GM12878 (cell line): ENCODE measurements around the gene ISG20. TPM values are rescaled to one million over a fixed set of nuclear protein-coding genes. Genes with fewer than 3 reads are reported as not detected.

Experiments
- ATAC-seq: fragments of 200-7000 bp; cut with Tn5 transposase; 3 replicates; pipeline ENCODE4 v1.9.1; 2020; ENCODE audit warnings: mild to moderate bottlenecking, moderate library complexity
- Bru-seq: library from RNA; stranded (reverse); fragments of 400-500 nt; gene quantifications from one replicate; lab custom pipeline; 2021; lab: Mats Ljungman, UMichigan
- BruChase-seq, 2 experiments: library from RNA; stranded (reverse); fragments of 400-500 nt; gene quantifications; one replicate each; lab custom pipeline; 2021; lab: Mats Ljungman, UMichigan
- BruUV-seq: library from RNA; stranded (reverse); fragments of 400-500 nt; replicated peaks from 2 replicates; lab custom pipeline; 2021; lab: Mats Ljungman, UMichigan
- CTCF ChIA-PET: fragments of 300-600 bp; sonication (Branson Sonifier 250); formaldehyde crosslinking; extraction: SDS; loops from one replicate; lab custom pipeline; 2021; ENCODE audit warnings: inconsistent platforms; lab: Yijun Ruan, JAX
- POLR2A ChIA-PET: fragments of 350-600 bp; formaldehyde crosslinking; extraction: SDS; loops from one replicate; lab custom pipeline; 2021; ENCODE audit warnings: inconsistent platforms; lab: Charles Lee
- RAD21 ChIA-PET: fragments of 300-600 bp; sonication (Branson Sonifier 250); formaldehyde crosslinking; loops from one replicate; lab custom pipeline; 2023; ENCODE audit warnings: antibody characterized with exemption; ENCODE audit not compliant: unreplicated experiment; lab: Charles Lee
- SMC1A ChIA-PET: fragments of 300-600 bp; sonication (Branson Sonifier 250); formaldehyde crosslinking; loops from one replicate; lab custom pipeline; 2023; ENCODE audit not compliant: unreplicated experiment, uncharacterized antibody; lab: Charles Lee
- DNase-seq: peaks from one replicate; pipeline ENCODE4 v3.0.0-alpha.2; 2011; ENCODE audit warnings: low read depth, low spot score
- FAIRE-seq: peaks from 3 replicates; lab custom pipeline; 2011; peaks lifted over from hg19 to GRCh38; lab: Jason Lieb, UNC
- H2AFZ ChIP-seq: 2 replicates; pipeline ENCODE4 v1.6.0; 2011; ENCODE audit warnings: low read depth, low read length, control low read depth; ENCODE audit not compliant: control insufficient read depth
- H3K27ac ChIP-seq: 2 replicates; pipeline ENCODE4 v1.5.1; 2011; ENCODE audit warnings: control low read depth; ENCODE audit not compliant: control insufficient read depth, insufficient read depth
- H3K27me3 ChIP-seq, 2 experiments: replicated peaks in 1 of 2; 2 replicates each; pipeline versions ENCODE4 v1.6.0 to v1.6.1; 2011; ENCODE audit warnings: low read length in 1 of 2; ENCODE audit not compliant: control insufficient read depth in 2 of 2, insufficient read depth in 2 of 2
- H3K36me3 ChIP-seq, 2 experiments: 2 replicates each; pipeline ENCODE4 v1.5.1; 2011; ENCODE audit warnings: low read length in 1 of 2; ENCODE audit not compliant: control insufficient read depth in 2 of 2, insufficient read depth in 2 of 2
- H3K4me1 ChIP-seq: 2 replicates; pipeline ENCODE4 v1.6.1; 2011; ENCODE audit warnings: mild to moderate bottlenecking, low read length, moderate library complexity, mixed read lengths; ENCODE audit not compliant: control insufficient read depth, insufficient read depth
- H3K4me2 ChIP-seq: 2 replicates; pipeline ENCODE4 v1.6.0; 2011; ENCODE audit warnings: control low read depth; ENCODE audit not compliant: control insufficient read depth, insufficient read depth
- H3K4me3 ChIP-seq: fragments of 200-600 bp; sonication (generic); 2 replicates; pipeline ENCODE4 v1.5.1; 2016
- H3K79me2 ChIP-seq: 2 replicates; pipeline ENCODE4 v1.6.0; 2011; ENCODE audit warnings: low read length; ENCODE audit not compliant: control insufficient read depth, insufficient read depth
- H3K9ac ChIP-seq: 2 replicates; pipeline ENCODE4 v1.8.0; 2011; ENCODE audit warnings: low read length, control low read depth, mixed read lengths; ENCODE audit not compliant: control insufficient read depth, insufficient read depth
- H3K9me3 ChIP-seq: replicated peaks from 3 replicates; pipeline ENCODE4 v1.5.1; 2011; ENCODE audit warnings: mild to moderate bottlenecking, low read length; ENCODE audit not compliant: control insufficient read depth, insufficient read depth
- H4K20me1 ChIP-seq: 2 replicates; pipeline ENCODE4 v1.6.0; 2011; ENCODE audit not compliant: control insufficient read depth, insufficient read depth
- BCL11A ChIP-seq: IDR thresholded peaks from 2 replicates; pipeline ENCODE4 v1.6.1; 2011; ENCODE audit warnings: low read depth, low read length
- DPF2 ChIP-seq: fragments of 450-650 bp; IDR thresholded peaks from 2 replicates; pipeline ENCODE4 v1.6.1; 2017; ENCODE audit warnings: mild to moderate bottlenecking
- ESRRA ChIP-seq: IDR thresholded peaks from 2 replicates; pipeline ENCODE4 v1.6.1; 2012; ENCODE audit warnings: mild to moderate bottlenecking, low read length, improper control_type of control experiment
- HDGF ChIP-seq: fragments of 450-650 bp; IDR thresholded peaks from 2 replicates; pipeline ENCODE4 v1.6.1; 2016; ENCODE audit warnings: antibody characterized with exemption
- IKZF2 ChIP-seq, 2 experiments: fragments of 450-650 bp; IDR thresholded peaks; 2 replicates each; pipeline ENCODE4 v1.6.1; 2017; ENCODE audit warnings: mild to moderate bottlenecking in 2 of 2, moderate library complexity in 2 of 2
- KAT2A ChIP-seq: conservative IDR thresholded peaks from 2 replicates; pipeline ENCODE4 v1.6.1; 2011; ENCODE audit warnings: low read depth, low read length; ENCODE audit not compliant: control insufficient read depth
- NFXL1 ChIP-seq: fragments of 450-650 bp; IDR thresholded peaks from 2 replicates; pipeline ENCODE4 v1.6.1; 2017; ENCODE audit warnings: antibody characterized with exemption, mild to moderate bottlenecking, borderline replicate concordance
- NFYB ChIP-seq: IDR thresholded peaks from 2 replicates; pipeline ENCODE4 v1.6.1; 2011; ENCODE audit warnings: low read depth, mild to moderate bottlenecking, low read length, improper control_type of control experiment, moderate library complexity; ENCODE audit not compliant: insufficient read depth
- NR2C2 ChIP-seq: IDR thresholded peaks from 2 replicates; pipeline ENCODE4 v1.6.1; 2011; ENCODE audit warnings: borderline replicate concordance, low read depth; ENCODE audit not compliant: control insufficient read depth, insufficient read length
- RB1 ChIP-seq: fragments of 450-650 bp; formaldehyde crosslinking; IDR thresholded peaks from 2 replicates; pipeline ENCODE4 v1.6.1; 2017; ENCODE audit warnings: mild to moderate bottlenecking, borderline replicate concordance
- RELA ChIP-seq: fragments of 450-650 bp; IDR thresholded peaks from 2 replicates; pipeline ENCODE4 v1.8.0; 2014; ENCODE audit warnings: borderline replicate concordance; ENCODE audit not compliant: partially characterized antibody
- SPI1 ChIP-seq: IDR thresholded peaks from 2 replicates; pipeline ENCODE4 v1.6.1; 2011; ENCODE audit warnings: low read depth, mild to moderate bottlenecking, low read length, moderate library complexity, borderline replicate concordance; ENCODE audit not compliant: insufficient read depth
- TBL1XR1 ChIP-seq: IDR thresholded peaks from 2 replicates; pipeline ENCODE4 v1.6.1; 2012; ENCODE audit warnings: low read depth, low read length, improper control_type of control experiment
- ZSCAN29 ChIP-seq: fragments of 450-650 bp; IDR thresholded peaks from 2 replicates; pipeline ENCODE4 v1.6.1; 2017; ENCODE audit warnings: mild to moderate bottlenecking, moderate library complexity
- ZZZ3 ChIP-seq: IDR thresholded peaks from 2 replicates; pipeline ENCODE4 v1.6.1; 2011; ENCODE audit warnings: low read depth; ENCODE audit not compliant: control insufficient read depth, insufficient read length
- WGBS: methylation state at CpG from one replicate; pipeline ENCODE4 v1.1.6; 2016; ENCODE audit warnings: low lambda C conversion rate; ENCODE audit not compliant: insufficient replicate concordance, insufficient coverage; ENCODE audit errors: missing lambda C conversion rate; 5-methylcytosine and 5-hydroxymethylcytosine counted together
- in situ Hi-C: fragments of 300-500 bp; cut with MboI; formaldehyde crosslinking; loops from 9 replicates; pipeline ENCODE4 v1.14.3; 2018; ENCODE audit warnings: mixed read lengths
- intact Hi-C: fragments of 100-400 bp; cut with micrococcal nuclease; formaldehyde crosslinking; loops from one replicate; pipeline ENCODE4 v1.14.2; 2022; ENCODE audit not compliant: unreplicated experiment
- long read RNA-seq, 2 experiments: library from polyadenylated mRNA; unstranded; transcript quantifications; one replicate each; pipeline ENCODE4 v2.0.0, GENCODE V29; 2019 to 2020
- polyA minus RNA-seq, 3 experiments: library from RNA; depleted of rRNA, polyadenylated mRNA; stranded (reverse); fragments of >200 nt; gene quantifications; 2 replicates each; pipeline ENCODE4 v1.2.3, GENCODE V29; 2011
- polyA plus RNA-seq, 11 experiments: library from polyadenylated mRNA; depleted of rRNA in 4 of 11; unstranded in 6 of 11; stranded (reverse) in 5 of 11; fragments of >200 nt; fragmentation: Nextera tagmentation in 4 of 11; fragmentation: Illumina TruSeq in 1 of 11; extraction: Ambion mirVana in 4 of 11; extraction: Trizol in 1 of 11; gene quantifications; 1 replicate in 1 of 11; 2 replicates in 10 of 11; pipeline versions ENCODE4 v1.2.1 to v1.2.3, GENCODE V29; 2011 to 2016; ENCODE audit warnings: inconsistent platforms in 2 of 11, missing spikeins in 2 of 11, low read depth in 1 of 11
- total RNA-seq, 4 experiments: library from RNA; depleted of rRNA in 3 of 4; stranded (reverse); fragments of >200 nt in 3 of 4; fragmentation: Illumina TruSeq in 1 of 4; extraction: Trizol in 1 of 4; gene quantifications; 2 replicates each; pipeline versions ENCODE4 v1.2.1 to v1.2.3, GENCODE V29; 2013 to 2021
- TF ChIP-seq, protein P1 (sequence below): fragments of 450-650 bp; IDR thresholded peaks from 2 replicates; pipeline ENCODE4 v1.6.1; 2017; ENCODE audit warnings: low read depth, mild to moderate bottlenecking, moderate library complexity

Gene ISG20
- total RNA-seq (2013; cell fraction: nucleolus; rRNA removed), result 14.5 and 16.0 TPM in 2 replicates
- total RNA-seq (2014; rRNA removed) (210 and 228 TPM in 2 replicates), total RNA-seq (2014; rRNA removed; fragmentation: Illumina TruSeq; extraction: Trizol) (48.5 and 53.8 TPM in 2 replicates), total RNA-seq (2021) (76.5 and 90.2 TPM in 2 replicates), polyA plus RNA-seq (2011; rRNA removed) (46.6 and 182 TPM in 2 replicates), polyA plus RNA-seq (2014; fragmentation: Illumina TruSeq; extraction: Trizol) (3.5 and 23.4 TPM in 2 replicates), polyA plus RNA-seq (2014; fragmentation: Nextera tagmentation; extraction: Ambion mirVana) (10 to 100 TPM; 49.6 to 92.9 TPM), polyA plus RNA-seq (2014; rRNA removed) (177 and 251 TPM in 2 replicates), polyA plus RNA-seq (2016; fragmentation: Nextera tagmentation; extraction: Ambion mirVana) (10 to 100 TPM; 80.7 to 91.1 TPM), polyA minus RNA-seq (2011; rRNA and poly(A)+ RNA removed) (49.6 and 80.3 TPM in 2 replicates), Bru-seq, nascent RNA (percentile 94 among the genes with signal in this experiment), BruChase-seq, experiment 1, labeled RNA remaining after a 6-hour chase (percentile 80 among the genes with signal in this experiment), BruChase-seq, experiment 2, labeled RNA remaining after a 2-hour chase (percentile 82 among the genes with signal in this experiment)
- polyA plus RNA-seq (2011; ENCODE audit: low read depth), result 45.4 TPM
- 210 and 386 TPM in 2 replicates for polyA plus RNA-seq (2011; cell fraction: cytosol; rRNA removed)
- polyA plus RNA-seq (2011; cell fraction: nucleus; rRNA removed), result 219 and 271 TPM in 2 replicates
- 145 and 222 TPM in 2 replicates for polyA plus RNA-seq (2012)
- polyA minus RNA-seq (2011; cell fraction: cytosol; rRNA and poly(A)+ RNA removed), result 44.1 and 44.6 TPM in 2 replicates
- polyA minus RNA-seq (2011; cell fraction: nucleus; rRNA and poly(A)+ RNA removed), result 38.3 and 60.6 TPM in 2 replicates
- long read RNA-seq, experiment 1, transcript ISG20-201 (4 exons, 1,856 nt), result major isoform, 70 of 86 reads
- long read RNA-seq, experiment 1, partial matches to known transcripts, result 8 of 86 reads
- long read RNA-seq, experiment 1, other reads (novel, unspliced or antisense), result 5 of 86 reads
- long read RNA-seq, experiment 2, transcript ISG20-208 (4 exons, 614 nt), result minor isoform, 14 of 207 reads
- long read RNA-seq, experiment 2, transcript ISG20-201 (4 exons, 1,856 nt), result major isoform, 174 of 207 reads
- long read RNA-seq, experiment 2, partial matches to known transcripts, result 13 of 207 reads
- long read RNA-seq, experiment 2, other reads (novel, unspliced or antisense), result 5 of 207 reads

DNA sequence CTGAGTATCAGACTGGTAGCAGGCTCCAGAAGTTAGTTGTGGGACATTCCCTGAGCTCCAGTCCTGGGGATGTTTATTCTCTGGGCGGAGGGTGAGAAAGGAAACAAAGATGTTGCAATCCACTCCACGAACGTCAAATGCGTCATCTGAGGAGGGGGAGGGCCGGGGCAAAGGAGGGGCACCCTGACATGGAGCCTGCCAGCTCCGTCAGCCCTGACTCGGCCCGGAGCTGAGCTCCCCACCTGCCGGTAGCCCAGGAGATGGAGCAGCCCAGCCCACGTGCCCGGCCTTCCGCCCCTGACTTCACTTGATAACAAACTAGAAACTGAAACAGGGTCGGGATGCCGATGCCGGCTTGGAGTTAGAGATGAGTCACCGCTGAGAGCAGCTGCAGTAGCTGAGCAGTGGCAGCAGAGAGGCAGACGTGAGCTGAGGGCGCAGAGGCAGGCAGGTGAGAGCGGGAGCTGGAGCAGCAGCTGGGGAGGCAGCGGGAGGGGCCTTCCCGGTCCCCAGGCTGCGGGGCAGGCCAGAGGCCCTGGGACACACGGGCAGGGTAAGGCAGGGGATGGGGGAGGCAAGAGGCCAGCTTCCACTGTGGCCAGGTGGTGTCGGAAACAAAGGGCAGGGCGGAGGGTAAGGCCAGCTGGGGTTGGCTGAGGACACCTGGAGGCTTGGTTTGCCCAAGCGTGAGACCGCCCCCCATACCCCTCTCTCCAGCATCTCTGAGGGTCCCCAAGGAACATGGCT lies at the start of gene ISG20:
Gene ISG20 (plus strand): TSS at position 391 of the 747 bp plus-strand sequence. CDS start 351 bp downstream, at position 742.
- Histone ChIP-seq H3K9me3 (no peaks in the 10 kb centered on the region), H3K27ac (peak within 1 kb of the TSS; percentile 99), H3K27me3 (no peaks in the 10 kb centered on the region), H4K20me1 (no peaks in the 10 kb centered on the region), H3K79me2 (peaks cover 42% of the 10 kb centered on the region), H3K4me3 (peak within 1 kb of the TSS; percentile 89), H3K4me2 (peak within 1 kb of the TSS; percentile 89), H3K36me3 (peaks cover 2 to 4% of the 10 kb centered on the region in 2 experiments), H2AFZ (no peak within 1 kb of the TSS; the same call in 1 of the 2 replicates), H3K4me1 (peaks cover 69% of the 10 kb centered on the region), H3K9ac (peak within 1 kb of the TSS; percentile 98)
- BruUV-seq, result no TSS peak
- ChIA-PET CTCF (interaction anchor here (0.6 to 1.9 kb wide), 10 partner anchors 9 to 536 kb away, joined by 3 to 7 read pairs (median 4); partner anchors contain the start of genes MRPL46 and MRPS11), POLR2A (interaction anchor here (0.8 to 2.2 kb wide), 4 partner anchors 17 to 171 kb away, joined by 3 to 10 read pairs (median 6); partner anchors contain the start of genes MRPL46 and MRPS11), RAD21 (interaction anchor here (0.6 to 1.9 kb wide), 7 partner anchors 19 to 430 kb away, joined by 3 to 12 read pairs (median 4); no protein-coding TSS in a partner anchor), SMC1A (interaction anchor here (0.6 to 2.4 kb wide), 11 partner anchors 10 to 635 kb away, joined by 3 to 43 read pairs (median 6); no protein-coding TSS in a partner anchor)
- intact Hi-C loops, result no loop called here
- DNase-seq (peak; percentile 93), ATAC-seq (peak; percentile 78), FAIRE-seq (peak; percentile 96)
- under 1% methylated on average over 24 of the region's 27 CpGs for WGBS
- in situ Hi-C loops, result no loop called here
- TF ChIP-seq, protein P1, sequence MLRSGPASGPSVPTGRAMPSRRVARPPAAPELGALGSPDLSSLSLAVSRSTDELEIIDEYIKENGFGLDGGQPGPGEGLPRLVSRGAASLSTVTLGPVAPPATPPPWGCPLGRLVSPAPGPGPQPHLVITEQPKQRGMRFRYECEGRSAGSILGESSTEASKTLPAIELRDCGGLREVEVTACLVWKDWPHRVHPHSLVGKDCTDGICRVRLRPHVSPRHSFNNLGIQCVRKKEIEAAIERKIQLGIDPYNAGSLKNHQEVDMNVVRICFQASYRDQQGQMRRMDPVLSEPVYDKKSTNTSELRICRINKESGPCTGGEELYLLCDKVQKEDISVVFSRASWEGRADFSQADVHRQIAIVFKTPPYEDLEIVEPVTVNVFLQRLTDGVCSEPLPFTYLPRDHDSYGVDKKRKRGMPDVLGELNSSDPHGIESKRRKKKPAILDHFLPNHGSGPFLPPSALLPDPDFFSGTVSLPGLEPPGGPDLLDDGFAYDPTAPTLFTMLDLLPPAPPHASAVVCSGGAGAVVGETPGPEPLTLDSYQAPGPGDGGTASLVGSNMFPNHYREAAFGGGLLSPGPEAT, result peak; percentile 84
- TF ChIP-seq IKZF2 (IDR thresholded peaks at IDR 0.05) (peak; percentile 90 to 93), SPI1 (peak; percentile 41; the same call in 1 of the 2 replicates), NFXL1 (no peak), NR2C2 (no peak), HDGF (peak; percentile 92), KAT2A (no peak), RB1 (no peak; the same call in none of the 2 replicates), RELA (peak; percentile 91), ZZZ3 (no peak), DPF2 (no peak; the same call in none of the 2 replicates), NFYB (no peak), BCL11A (peak; percentile 71; the same call in 1 of the 2 replicates), ESRRA (no peak), TBL1XR1 (peak; percentile 90), ZSCAN29 (no peak)
